ENCODE data around the gene ARHGAP15. TPM values are rescaled to one million over a fixed set of nuclear protein-coding genes. Genes with fewer than 3 reads are reported as not detected.
A peak's percentile ranks its signal among the peaks of the same experiment; 100 is the strongest.

The ARHGAP15 gene
- total RNA-seq (2014; rRNA removed; shearing (Covaris generic)) (not detected in 2 replicates), polyA plus RNA-seq (2016; fragmentation: Nextera tagmentation; extraction: Ambion mirVana) (0.26 TPM in 1 of 2 replicates, not detected in the other)
- long read RNA-seq, partial matches to known transcripts = 0 of 1 reads
- long read RNA-seq, other reads (novel, unspliced or antisense) = 1 of 1 reads

GRCh38 chr2:143128681-143129580 lies at the start of gene ARHGAP15:
Gene ARHGAP15, plus strand, starts transcription at chr2:143129419.
- H3K4me1 ChIP-seq (ENCODE audit: insufficient read depth) = no peaks in the 10 kb centered on the region
- H3K27ac Mint-ChIP-seq = no peak within 1 kb of the TSS
- no peak within 1 kb of the TSS for H3K4me2 ChIP-seq
- no peaks in the 10 kb centered on the region for H3K27me3 Mint-ChIP-seq (ENCODE audit: insufficient read depth, low read depth, poor library complexity)
- H4K20me1 ChIP-seq (replicated peaks; ENCODE audit: insufficient read depth) = no peaks in the 10 kb centered on the region
- H2AFZ ChIP-seq = peak within 1 kb of the TSS; percentile 24; the same call in 1 of the 2 replicates
- H3K4me3 Mint-ChIP-seq = no peak within 1 kb of the TSS
- ATAC-seq = no peak
- H3K36me3 ChIP-seq (ENCODE audit: insufficient read depth) = no peaks in the 10 kb centered on the region
- no peak within 1 kb of the TSS for H3K4me3 ChIP-seq
- H3K4me1 Mint-ChIP-seq = peaks cover 4% of the 10 kb centered on the region; the same call in 2 of the 3 replicates
- no peaks in the 10 kb centered on the region for H3K9me2 ChIP-seq (ENCODE audit: insufficient read depth)
- no peak for TF ChIP-seq JUNB (IDR thresholded peaks at IDR 0.05; ENCODE audit: unreplicated experiment)
- no peak for TF ChIP-seq POLR2AphosphoS5 (IDR thresholded peaks at IDR 0.05; ENCODE audit: low read depth)
- TF ChIP-seq EZH2 (IDR thresholded peaks at IDR 0.05; ENCODE audit: low read depth, unreplicated experiment) = no peak
- TF ChIP-seq NANOG (IDR thresholded peaks at IDR 0.05; ENCODE audit: borderline replicate concordance) = no peak
- no peak for TF ChIP-seq ZNF114 (CRISPR knock-in tag; IDR thresholded peaks at IDR 0.05)
- no peak for TF ChIP-seq REST (IDR thresholded peaks at IDR 0.05; ENCODE audit: unreplicated experiment)
- TF ChIP-seq CREB1 (CRISPR knock-in tag; IDR thresholded peaks at IDR 0.05; ENCODE audit: low read depth) = no peak
- no peak for TF ChIP-seq ETS1 (IDR thresholded peaks at IDR 0.05)
- TF ChIP-seq, protein P1, sequence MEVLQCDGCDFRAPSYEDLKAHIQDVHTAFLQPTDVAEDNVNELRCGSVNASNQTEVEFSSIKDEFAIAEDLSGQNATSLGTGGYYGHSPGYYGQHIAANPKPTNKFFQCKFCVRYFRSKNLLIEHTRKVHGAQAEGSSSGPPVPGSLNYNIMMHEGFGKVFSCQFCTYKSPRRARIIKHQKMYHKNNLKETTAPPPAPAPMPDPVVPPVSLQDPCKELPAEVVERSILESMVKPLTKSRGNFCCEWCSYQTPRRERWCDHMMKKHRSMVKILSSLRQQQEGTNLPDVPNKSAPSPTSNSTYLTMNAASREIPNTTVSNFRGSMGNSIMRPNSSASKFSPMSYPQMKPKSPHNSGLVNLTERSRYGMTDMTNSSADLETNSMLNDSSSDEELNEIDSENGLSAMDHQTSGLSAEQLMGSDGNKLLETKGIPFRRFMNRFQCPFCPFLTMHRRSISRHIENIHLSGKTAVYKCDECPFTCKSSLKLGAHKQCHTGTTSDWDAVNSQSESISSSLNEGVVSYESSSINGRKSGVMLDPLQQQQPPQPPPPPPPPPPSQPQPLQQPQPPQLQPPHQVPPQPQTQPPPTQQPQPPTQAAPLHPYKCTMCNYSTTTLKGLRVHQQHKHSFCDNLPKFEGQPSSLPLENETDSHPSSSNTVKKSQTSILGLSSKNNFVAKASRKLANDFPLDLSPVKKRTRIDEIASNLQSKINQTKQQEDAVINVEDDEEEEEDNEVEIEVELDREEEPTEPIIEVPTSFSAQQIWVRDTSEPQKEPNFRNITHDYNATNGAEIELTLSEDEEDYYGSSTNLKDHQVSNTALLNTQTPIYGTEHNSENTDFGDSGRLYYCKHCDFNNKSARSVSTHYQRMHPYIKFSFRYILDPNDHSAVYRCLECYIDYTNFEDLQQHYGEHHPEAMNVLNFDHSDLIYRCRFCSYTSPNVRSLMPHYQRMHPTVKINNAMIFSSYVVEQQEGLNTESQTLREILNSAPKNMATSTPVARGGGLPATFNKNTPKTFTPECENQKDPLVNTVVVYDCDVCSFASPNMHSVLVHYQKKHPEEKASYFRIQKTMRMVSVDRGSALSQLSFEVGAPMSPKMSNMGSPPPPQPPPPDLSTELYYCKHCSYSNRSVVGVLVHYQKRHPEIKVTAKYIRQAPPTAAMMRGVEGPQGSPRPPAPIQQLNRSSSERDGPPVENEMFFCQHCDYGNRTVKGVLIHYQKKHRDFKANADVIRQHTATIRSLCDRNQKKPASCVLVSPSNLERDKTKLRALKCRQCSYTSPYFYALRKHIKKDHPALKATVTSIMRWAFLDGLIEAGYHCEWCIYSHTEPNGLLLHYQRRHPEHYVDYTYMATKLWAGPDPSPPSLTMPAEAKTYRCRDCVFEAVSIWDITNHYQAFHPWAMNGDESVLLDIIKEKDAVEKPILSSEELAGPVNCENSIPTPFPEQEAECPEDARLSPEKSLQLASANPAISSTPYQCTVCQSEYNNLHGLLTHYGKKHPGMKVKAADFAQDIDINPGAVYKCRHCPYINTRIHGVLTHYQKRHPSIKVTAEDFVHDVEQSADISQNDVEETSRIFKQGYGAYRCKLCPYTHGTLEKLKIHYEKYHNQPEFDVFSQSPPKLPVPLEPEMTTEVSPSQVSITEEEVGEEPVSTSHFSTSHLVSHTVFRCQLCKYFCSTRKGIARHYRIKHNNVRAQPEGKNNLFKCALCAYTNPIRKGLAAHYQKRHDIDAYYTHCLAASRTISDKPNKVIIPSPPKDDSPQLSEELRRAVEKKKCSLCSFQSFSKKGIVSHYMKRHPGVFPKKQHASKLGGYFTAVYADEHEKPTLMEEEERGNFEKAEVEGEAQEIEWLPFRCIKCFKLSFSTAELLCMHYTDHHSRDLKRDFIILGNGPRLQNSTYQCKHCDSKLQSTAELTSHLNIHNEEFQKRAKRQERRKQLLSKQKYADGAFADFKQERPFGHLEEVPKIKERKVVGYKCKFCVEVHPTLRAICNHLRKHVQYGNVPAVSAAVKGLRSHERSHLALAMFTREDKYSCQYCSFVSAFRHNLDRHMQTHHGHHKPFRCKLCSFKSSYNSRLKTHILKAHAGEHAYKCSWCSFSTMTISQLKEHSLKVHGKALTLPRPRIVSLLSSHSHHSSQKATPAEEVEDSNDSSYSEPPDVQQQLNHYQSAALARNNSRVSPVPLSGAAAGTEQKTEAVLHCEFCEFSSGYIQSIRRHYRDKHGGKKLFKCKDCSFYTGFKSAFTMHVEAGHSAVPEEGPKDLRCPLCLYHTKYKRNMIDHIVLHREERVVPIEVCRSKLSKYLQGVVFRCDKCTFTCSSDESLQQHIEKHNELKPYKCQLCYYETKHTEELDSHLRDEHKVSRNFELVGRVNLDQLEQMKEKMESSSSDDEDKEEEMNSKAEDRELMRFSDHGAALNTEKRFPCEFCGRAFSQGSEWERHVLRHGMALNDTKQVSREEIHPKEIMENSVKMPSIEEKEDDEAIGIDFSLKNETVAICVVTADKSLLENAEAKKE (CRISPR knock-in tag; IDR thresholded peaks at IDR 0.05) = no peak
- TF ChIP-seq STAT1 (IDR thresholded peaks at IDR 0.05; ENCODE audit: unreplicated experiment) = no peak
- H3K79me2 ChIP-seq (replicated peaks; ENCODE audit: insufficient read depth) = no peaks in the 10 kb centered on the region
- H3K27me3 ChIP-seq (ENCODE audit: insufficient read depth) = no peaks in the 10 kb centered on the region
- no peaks in the 10 kb centered on the region for H3K36me3 Mint-ChIP-seq (ENCODE audit: low read depth)
- no peaks in the 10 kb centered on the region for H3K9me3 Mint-ChIP-seq
- H3F3A ChIP-seq (replicated peaks; ENCODE audit: low read depth) = no peaks in the 10 kb centered on the region
- no peak within 1 kb of the TSS for H3K27ac ChIP-seq (ENCODE audit: low read depth)
- no peak for DNase-seq (ENCODE audit: low spot score)

Data from GM23338 (cell line).